Lower lobe of right lung (tissue), 2 donors: ENCODE measurements around the gene ACTG1. TPM values are rescaled to one million over a fixed set of nuclear protein-coding genes. Genes with fewer than 3 reads are reported as not detected.
A peak's percentile ranks its signal among the peaks of the same experiment; 100 is the strongest.

Experiments used
- ATAC-seq, 2 donors: fragments of 200-7000 bp; cut with Tn5 transposase; one replicate each; pipeline ENCODE4 v1.9.1; 2020 to 2022; ENCODE audit warnings: mild to moderate bottlenecking in 2 of 2, moderate library complexity in 2 of 2
- DNase-seq: peaks from one replicate; pipeline ENCODE4 v3.0.0-alpha.2; 2020
- H3K27ac ChIP-seq: fragments of 200-600 bp; one replicate; pipeline ENCODE4 v1.8.0; 2022
- H3K27me3 ChIP-seq: fragments of 200-600 bp; one replicate; pipeline ENCODE4 v1.8.0; 2022; ENCODE audit warnings: low read depth
- H3K36me3 ChIP-seq: fragments of 200-600 bp; one replicate; pipeline ENCODE4 v1.8.0; 2022; ENCODE audit warnings: mild to moderate bottlenecking
- H3K4me1 ChIP-seq: fragments of 200-600 bp; one replicate; pipeline ENCODE4 v1.8.0; 2022
- H3K4me3 ChIP-seq: fragments of 200-600 bp; one replicate; pipeline ENCODE4 v1.8.0; 2022; ENCODE audit warnings: mild to moderate bottlenecking
- H3K9me3 ChIP-seq: fragments of 200-600 bp; one replicate; pipeline ENCODE4 v1.8.0; 2022
- CTCF ChIP-seq: fragments of 200-600 bp; IDR thresholded peaks from one replicate; pipeline ENCODE4 v1.8.0; 2022; ENCODE audit warnings: antibody characterized with exemption, mild to moderate bottlenecking
- intact Hi-C: fragments of 100-400 bp; cut with DNase I; formaldehyde crosslinking; loops from one replicate; pipeline ENCODE4 v1.11.0; 2022
- total RNA-seq: library from RNA; stranded (reverse); fragmentation: NEBNext Ultra II Directional; extraction: Animal tissue kit (Norgen Biotek cat#: 25700); gene quantifications from one replicate; pipeline ENCODE4 v1.2.1, GENCODE V29; 2021
- donor health status: DM: no; HTN: yes; CAD: no; lungs with severe emphysema.

ACTG1 gene
- total RNA-seq, 1 donor from 2014 or later, result 1,821 TPM

- no peak for TF ChIP-seq CTCF
- Histone ChIP-seq H3K4me3 (peak overlapping the region; percentile 74), H3K9me3 (no peaks in the 10 kb centered on the region), H3K36me3 (no peaks in the 10 kb centered on the region), H3K27ac (no peak overlapping the region), H3K27me3 (no peaks in the 10 kb centered on the region), H3K4me1 (peaks cover 34% of the 10 kb centered on the region)
- DNase-seq (no peak), ATAC-seq (no peak)
- intact Hi-C loops, result no loop called here
Measured at GRCh38 chr17:81487089-81487486, 25.5 kb downstream of the ACTG1 start.

- Histone ChIP-seq H3K4me3 (no peak overlapping the region), H3K36me3 (no peaks in the 10 kb centered on the region), H3K4me1 (peaks cover 39% of the 10 kb centered on the region), H3K27me3 (no peaks in the 10 kb centered on the region), H3K27ac (no peak overlapping the region), H3K9me3 (no peaks in the 10 kb centered on the region)
- DNase-seq (no peak), ATAC-seq (no peak)
- intact Hi-C loops, result no loop called here
- TF ChIP-seq CTCF, result no peak
Measured at GRCh38 chr17:81486199-81486810, 26.3 kb downstream of the ACTG1 start.

- peak; percentile 99 for TF ChIP-seq CTCF
- intact Hi-C loops, result no loop called here
- DNase-seq (peak; percentile 94), ATAC-seq (peak; percentile 78 to 91)
- H3K4me3 ChIP-seq, result peak overlapping the region; percentile 51
- H3K27me3 ChIP-seq, result peaks cover 7% of the 10 kb centered on the region
- H3K4me1 ChIP-seq, result peaks cover 34% of the 10 kb centered on the region
- H3K9me3 ChIP-seq, result no peaks in the 10 kb centered on the region
- no peaks in the 10 kb centered on the region for H3K36me3 ChIP-seq
- H3K27ac ChIP-seq, result no peak overlapping the region
Measured at GRCh38 chr17:81484195-81484979, 28.2 kb downstream of the ACTG1 start.

- DNase-seq (no peak), ATAC-seq (no peak)
- intact Hi-C loops, result no loop called here
- Histone ChIP-seq H3K4me1 (peaks cover 34% of the 10 kb centered on the region), H3K27ac (no peak overlapping the region), H3K36me3 (no peaks in the 10 kb centered on the region), H3K27me3 (peaks cover 7% of the 10 kb centered on the region), H3K9me3 (no peaks in the 10 kb centered on the region), H3K4me3 (peak overlapping the region; percentile 51)
- TF ChIP-seq CTCF, result no peak
Measured at GRCh38 chr17:81483862-81484194, 28.8 kb downstream of the ACTG1 start.

GRCh38 chr17:81483085-81483861 lies 29.3 kb downstream of the ACTG1 start:
- intact Hi-C loops, result no loop called here
- ATAC-seq (no peak), DNase-seq (no peak)
- H3K4me1 ChIP-seq, result peaks cover 28% of the 10 kb centered on the region
- no peaks in the 10 kb centered on the region for H3K36me3 ChIP-seq
- H3K4me3 ChIP-seq, result peak overlapping the region; percentile 51
- no peak overlapping the region for H3K27ac ChIP-seq
- H3K9me3 ChIP-seq, result no peaks in the 10 kb centered on the region
- TF ChIP-seq CTCF, result no peak
- H3K27me3 ChIP-seq, result peaks cover 7% of the 10 kb centered on the region
